GM21717 (cell line): ENCODE data around the gene PCDHB1.

ENCODE experiments used
- ATAC-seq: cut with Tn5 transposase; IDR thresholded peaks from one replicate; pipeline ENCODE4 v1.9.1; 2021; ENCODE audit warnings: mild to moderate bottlenecking, moderate library complexity; ENCODE audit not compliant: unreplicated experiment

The PCDHB1 gene

DNA sequence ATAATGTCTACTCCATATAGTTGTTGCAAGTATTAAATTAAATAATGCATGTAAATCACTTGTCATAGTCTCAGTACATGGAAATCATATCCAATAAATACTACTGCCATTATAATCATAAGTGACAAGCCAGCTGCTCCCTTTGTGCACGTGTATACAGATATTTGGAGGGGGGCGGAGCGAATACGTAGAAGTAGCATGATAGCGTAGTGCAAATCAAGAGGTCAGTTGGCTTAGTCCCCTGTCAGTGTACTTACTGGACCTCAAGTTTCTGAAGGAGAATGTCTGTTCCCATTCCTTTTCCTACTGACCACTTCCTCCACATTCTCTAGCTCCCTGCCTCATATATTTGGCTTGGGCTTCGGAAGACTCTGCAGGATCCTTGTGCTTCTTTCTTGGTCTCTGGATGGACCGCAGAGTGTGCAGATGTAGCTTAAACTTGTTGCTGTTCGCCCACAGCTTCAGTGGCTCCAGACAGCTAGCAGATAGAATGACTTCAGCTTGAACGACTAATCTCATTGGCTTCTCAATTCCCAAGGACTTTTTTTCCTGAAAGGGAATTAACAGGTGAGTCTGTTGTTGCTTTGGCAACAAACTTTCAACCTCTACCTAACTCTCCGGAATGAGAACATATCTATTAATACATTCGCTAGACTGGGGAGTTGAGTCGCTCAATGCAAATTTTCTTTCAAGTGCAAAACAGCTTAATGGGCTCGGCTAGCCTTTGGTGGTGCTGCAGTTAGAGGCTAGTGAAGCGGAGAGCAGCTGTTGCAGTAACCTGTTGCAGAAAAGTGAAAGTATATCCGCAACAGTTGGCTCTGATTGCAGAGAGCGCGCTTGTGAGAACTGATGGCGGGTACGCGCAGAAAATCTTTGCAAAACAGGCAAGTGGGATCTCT is at the start of gene PCDHB1:
Gene PCDHB1 (plus strand): TSS at position 753 of the 899 bp plus-strand sequence. CDS start 97 bp downstream, at position 850.
- ATAC-seq, result no peak

DNA sequence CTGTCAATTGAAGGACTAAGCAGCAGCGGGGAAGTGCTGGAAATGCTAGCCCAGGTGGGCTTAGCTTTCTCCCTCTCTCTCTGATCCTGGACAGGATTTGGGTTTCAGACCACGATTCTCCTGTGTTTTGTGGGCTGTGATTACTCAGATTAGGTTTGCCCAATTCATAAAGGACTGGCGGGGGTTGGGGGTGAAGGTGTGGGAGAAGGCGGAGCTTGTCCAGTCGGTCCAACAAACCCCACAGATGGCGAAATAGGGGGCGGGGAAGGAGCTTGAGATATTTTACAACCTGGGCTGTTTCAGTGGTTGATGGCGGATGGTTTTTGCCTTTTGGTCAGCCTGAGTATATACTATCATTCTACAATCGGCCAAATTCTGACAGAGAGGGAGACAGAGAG is 49.7 kb upstream of the PCDHB1 start:
- ATAC-seq, result no peak

DNA sequence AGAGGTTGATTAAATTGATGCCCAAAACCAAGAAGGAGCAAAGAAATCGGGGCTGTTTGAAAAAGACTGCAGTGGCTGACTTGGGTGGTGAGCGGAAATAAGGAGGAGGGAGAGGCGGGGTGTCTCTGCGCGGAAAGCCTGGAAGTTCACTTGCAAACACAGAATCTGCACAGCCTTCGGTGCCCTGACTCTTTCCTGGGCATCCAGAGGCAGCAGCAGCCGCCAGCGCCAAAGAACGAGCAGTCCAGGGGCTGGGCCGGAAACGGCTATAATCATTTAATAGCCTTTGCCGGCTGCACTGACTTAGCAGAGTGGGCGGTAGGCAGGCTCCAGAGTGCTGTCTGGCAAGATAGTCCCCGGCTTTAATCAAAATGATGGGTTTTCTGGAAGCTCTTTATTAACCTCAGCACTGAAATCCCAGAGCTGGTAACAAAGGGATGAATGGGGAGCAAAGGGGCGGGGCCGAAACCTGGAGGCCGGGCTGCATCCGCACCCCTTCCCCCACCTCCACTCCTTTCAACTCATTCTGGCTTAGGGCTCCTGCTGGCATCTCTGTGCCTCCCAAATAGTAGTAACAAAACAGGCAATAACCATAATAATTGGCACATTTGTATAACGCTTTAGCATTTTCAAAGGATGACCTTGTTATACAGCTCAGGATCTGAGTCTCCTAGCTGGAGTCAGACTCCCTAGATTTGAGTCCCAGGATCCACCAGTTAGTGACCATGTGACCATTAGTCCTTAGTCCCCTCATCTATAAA is 49.1 kb upstream of the PCDHB1 start:
- ATAC-seq, result no peak

- ATAC-seq, result no peak
Measured at GRCh38 chr5:141002605-141002965, 48.6 kb upstream of the PCDHB1 start.

GRCh38 chr5:141003031-141003430 is 48.1 kb upstream of the PCDHB1 start:
- ATAC-seq, result no peak

- no peak for ATAC-seq
Measured at GRCh38 chr5:141003791-141004611, 47.2 kb upstream of the PCDHB1 start.

DNA sequence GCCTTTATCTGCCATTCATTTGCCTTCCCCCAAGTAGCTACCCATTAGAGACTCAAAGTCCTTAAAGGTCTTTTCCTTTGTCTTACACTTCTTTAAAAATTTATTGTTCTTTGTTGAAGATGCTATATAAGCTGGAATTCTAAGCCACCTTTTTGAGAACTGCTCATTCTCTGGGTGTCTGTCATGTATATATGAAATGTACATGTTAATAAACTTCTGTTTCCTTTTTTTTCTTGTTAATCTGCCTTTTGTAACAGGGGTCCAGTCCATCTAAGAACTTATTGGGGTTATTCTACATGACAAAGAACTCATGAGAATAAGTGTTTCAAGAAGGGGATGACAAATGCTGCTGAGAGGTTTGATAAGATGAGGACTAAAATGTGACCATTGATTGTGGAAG is 43.4 kb upstream of the PCDHB1 start:
- ATAC-seq, result no peak

DNA sequence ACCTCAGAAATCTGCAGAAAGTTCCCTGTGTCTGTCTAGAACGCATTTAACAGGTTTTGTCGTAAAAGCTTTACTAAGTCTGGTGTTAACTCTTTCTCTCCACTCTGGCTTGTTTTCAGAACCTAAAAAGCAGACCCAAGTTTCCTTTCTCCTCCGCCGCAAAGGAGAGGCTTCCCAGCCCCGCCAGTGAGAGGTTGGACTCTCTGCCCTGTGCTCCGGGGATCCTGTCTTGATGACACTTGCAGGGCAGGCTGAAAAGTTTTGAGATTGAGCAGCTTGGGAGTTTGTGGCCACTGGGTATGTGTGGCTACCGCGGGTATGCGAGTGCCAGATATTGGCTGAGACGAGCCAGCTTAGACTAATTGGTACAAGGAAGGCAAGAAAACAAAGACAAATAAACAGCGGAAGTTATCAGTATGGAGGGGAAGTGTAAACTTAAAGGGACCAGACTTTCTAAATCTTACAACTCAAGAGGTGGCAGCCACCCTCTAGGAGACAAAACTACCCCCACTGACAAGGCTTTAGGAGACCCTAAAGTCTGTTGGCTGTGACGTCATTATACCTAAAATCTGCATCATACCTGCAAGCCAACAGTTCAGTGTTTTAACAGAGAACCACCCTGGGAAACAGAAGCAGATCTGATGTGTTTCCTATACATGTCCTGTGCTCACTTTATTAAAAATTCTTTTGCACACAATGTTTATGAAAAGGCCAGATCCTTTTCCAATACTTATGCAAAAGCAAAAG is 41.0 kb upstream of the PCDHB1 start:
- no peak for ATAC-seq

- no peak for ATAC-seq
Measured at GRCh38 chr5:141017943-141018342, 33.2 kb upstream of the PCDHB1 start.

- no peak for ATAC-seq
Measured at GRCh38 chr5:141022384-141022783, 28.8 kb upstream of the PCDHB1 start.

DNA sequence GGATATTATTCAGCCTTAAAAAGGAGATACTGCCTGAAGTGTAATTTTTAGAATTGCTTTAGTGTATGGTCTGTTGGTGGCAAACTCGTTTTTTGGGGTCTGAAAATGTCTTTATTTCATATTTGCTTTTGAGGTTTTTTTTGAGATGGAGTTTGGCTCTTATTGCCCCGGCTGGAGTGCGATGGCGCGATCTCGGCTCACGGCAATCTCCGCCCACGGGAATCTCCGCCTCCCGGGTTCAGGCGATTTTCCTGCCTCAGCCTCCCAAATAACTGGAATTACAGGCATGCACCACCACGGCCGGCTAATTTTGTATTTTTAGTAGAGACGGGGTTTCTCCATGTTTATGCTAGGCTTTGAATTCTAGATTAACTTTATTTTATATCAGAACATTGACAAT is 20.2 kb upstream of the PCDHB1 start:
- ATAC-seq, result no peak

GRCh38 chr5:141032626-141033025 is 18.5 kb upstream of the PCDHB1 start:
- ATAC-seq, result no peak

DNA sequence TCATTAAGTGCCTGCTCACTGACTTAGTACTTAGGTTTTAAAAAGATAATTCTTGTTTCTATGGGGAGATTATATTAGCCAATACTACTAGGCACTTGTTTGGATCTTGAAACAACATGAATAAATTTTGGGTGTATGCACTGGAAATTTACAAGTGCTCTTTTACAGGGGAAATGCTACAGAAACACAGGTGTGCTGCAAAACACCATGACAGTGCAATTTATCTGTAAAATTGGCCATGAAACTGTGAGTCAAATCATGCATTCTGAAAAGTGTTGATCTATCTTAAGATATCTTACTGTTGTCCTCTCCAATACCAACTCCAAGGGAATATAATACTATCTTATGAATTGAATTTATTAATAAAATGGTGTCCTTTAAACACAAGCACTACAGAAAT is 12.1 kb upstream of the PCDHB1 start:
- no peak for ATAC-seq

- no peak for ATAC-seq
Measured at GRCh38 chr5:141039517-141039916, 11.7 kb upstream of the PCDHB1 start.

- ATAC-seq, result no peak
Measured at GRCh38 chr5:141040093-141040770, 10.9 kb upstream of the PCDHB1 start.

DNA sequence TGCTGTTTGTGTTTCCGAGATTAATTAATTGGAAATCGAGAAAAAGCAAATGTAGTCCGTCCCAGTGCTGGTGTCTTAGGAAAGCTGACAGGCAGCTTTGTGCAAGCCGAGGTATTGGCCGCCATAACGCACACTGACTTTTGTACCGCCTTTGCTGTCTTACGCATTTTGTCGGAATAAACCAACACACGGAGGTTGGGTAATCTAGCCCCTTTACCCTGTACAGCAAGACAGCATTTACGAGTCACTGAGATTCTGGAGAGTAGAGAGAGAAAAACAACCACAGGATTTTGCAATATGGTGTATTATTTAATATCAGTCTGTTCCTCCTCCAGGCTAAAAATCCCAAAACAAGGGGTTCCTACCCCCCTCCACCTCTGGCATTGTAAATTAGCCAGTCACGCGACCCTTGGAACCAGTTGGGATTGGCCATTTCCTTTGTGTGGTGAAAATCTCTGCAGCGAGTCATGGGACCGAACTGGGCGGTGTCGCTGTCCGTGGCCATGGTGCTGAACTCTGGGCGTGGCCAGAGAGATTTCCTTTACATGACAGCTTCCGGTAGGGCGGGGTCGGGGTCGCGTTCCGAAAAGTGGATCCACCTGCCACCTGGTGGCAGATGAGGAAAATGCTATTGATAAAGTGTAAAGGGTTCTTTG is 10.3 kb upstream of the PCDHB1 start:
- no peak for ATAC-seq

DNA sequence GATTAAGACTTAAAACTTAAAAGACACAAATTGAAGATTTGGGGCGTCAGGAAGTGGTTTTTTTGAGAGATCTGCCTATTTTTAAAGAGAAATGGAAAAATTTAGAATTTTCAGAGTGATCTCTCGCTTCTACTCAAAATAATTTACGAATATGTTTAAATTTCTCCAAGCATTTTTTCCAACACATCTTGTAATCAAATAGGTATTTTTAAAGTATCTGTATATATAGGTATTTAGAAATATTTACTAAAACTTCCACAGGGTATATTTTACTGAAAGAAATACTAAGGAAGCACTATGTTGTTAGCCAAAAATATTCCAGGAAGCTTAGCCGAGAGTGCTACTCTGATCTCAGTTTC is 9.8 kb upstream of the PCDHB1 start:
- no peak for ATAC-seq

- no peak for ATAC-seq
Measured at GRCh38 chr5:141042555-141042954, 8.6 kb upstream of the PCDHB1 start.

- no peak for ATAC-seq
Measured at GRCh38 chr5:141051521-141051866, 320 bp downstream of the PCDHB1 start.

DNA sequence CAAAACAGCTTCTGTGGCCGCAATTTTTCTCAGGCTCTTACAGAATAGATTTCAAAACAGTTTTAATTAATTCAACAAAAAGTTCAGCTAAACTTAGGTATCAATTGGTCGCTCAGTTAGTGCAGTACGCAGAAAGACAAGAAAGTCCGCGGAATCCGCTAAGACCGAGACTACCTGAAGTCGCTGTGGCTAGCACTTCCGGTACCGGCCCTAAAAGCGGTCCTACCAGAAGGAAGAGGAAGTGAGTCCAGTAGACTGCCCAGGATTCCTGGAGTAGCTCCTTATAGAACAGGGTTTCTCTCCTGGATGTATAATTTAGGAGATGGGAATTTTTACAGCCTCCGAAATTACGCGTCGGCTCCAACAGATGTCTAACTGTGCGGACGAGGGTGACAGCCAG is 26.7 kb downstream of the PCDHB1 start:
- ATAC-seq, result no peak
